HG03457 (cell line): ENCODE measurements around the gene MSI1.

Experiments used
- ATAC-seq: cut with Tn5 transposase; IDR thresholded peaks from one replicate; pipeline ENCODE4 v1.9.1; 2021; ENCODE audit warnings: moderate number of reproducible peaks; ENCODE audit not compliant: unreplicated experiment

The MSI1 gene

DNA sequence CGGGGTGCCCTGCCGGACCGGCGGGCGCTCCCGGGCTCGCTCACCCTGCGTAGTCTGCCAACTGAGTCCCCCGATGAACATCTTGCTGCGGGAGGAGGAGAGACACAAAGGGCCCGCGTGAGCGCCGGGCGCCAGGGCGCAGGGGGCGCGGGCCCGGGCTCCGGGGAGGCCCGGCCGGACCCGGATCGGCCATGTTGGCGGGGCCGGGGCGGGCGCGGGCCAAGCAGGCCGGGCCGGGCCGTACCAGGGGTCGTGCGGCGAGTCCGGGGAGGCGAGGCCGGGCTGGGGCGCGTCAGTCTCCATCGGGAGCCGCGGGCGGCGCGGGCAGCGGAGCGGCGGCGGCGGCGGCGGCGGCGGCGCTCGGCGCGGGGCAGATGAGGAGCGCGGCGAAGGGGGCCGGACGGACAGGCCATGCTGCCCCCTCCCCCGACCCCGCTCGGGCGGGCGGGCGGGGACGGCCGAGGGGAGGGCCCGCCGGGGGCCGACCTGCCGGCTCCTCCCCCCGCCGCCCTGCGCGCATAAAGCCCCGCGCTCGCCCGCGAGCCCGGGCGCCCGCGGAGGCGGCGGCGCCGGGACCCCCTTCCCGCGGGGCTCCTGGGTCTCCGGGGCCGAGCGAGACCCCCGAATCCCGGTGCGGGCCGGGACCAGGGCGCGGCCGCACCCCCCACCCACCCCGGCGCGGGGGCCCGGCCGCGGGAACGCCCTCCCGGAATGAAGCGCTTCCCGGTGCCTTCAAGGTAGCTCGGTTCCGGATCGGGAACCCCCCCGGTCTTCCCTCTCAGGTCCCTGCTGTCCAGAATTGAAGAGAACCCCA is at the start of gene MSI1:
MSI1 (minus strand) TSS at position 376 of the 814 bp plus-strand sequence; CDS start at position 303, 73 bp downstream.
- ATAC-seq: no peak

DNA sequence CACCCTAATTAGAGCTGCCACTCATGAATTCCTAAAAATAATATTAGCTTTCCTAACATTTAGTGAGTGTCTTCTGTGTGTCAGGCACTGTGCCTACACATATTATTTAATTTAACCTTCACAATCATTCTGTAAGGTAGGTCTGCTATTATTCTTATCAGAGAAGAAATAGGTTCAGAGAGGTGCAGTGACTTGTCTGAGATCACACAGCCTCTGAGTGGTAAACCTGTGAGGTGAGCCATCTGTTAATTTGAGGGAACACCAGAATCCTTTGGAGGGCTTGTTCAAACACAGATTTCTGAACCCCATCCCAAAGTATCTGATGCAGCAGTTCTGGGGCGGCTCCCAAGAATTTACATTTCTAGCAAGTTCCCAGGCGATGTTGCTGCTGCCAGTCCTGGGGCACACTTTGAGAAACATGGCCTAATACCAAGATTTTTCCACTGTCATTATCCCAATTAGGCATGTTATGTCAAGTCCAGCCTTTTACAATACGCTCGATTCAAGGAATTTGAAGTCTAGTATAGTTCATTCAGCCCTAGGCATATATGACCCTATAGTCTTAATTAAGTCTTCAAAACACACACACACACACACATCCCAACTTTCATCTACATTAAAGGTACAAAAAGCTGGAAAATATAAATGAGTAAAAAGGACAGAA is 49.1 kb upstream of the MSI1 start:
- ATAC-seq: no peak

DNA sequence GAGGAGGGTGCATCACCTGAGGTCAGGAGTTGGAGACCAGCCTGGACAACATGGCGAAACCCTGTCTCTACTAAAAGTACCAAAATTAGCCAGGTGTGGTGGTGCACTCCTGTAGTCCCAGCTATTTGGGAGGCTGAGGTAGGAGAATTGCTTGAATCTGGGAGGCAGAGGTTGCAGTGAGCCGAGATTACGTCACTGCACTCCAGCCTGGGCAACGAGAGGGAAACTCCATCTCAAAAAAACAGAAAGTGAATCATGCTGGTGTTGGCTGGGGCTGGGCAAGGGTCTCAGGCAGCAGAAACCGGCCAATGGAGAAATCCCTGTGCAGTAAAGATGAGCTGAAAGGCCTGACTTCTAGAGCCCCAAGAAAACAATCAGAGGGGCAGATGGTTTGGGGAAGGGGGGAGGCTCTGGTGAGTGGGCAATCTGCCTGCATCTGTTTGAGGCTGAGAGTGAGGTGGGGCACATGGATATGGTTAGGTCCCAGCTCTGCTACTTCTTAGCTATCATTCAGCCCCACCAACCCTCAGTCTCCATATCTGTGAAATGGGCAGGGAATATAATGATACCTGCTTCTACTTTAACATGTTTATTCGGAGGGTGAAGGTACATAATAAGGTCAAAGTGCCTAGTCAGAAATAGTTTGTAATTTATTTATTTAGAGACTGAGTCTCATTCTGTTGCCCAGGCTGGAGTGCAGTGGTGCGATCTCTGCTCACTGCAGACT is 47.7 kb upstream of the MSI1 start:
- no peak for ATAC-seq

DNA sequence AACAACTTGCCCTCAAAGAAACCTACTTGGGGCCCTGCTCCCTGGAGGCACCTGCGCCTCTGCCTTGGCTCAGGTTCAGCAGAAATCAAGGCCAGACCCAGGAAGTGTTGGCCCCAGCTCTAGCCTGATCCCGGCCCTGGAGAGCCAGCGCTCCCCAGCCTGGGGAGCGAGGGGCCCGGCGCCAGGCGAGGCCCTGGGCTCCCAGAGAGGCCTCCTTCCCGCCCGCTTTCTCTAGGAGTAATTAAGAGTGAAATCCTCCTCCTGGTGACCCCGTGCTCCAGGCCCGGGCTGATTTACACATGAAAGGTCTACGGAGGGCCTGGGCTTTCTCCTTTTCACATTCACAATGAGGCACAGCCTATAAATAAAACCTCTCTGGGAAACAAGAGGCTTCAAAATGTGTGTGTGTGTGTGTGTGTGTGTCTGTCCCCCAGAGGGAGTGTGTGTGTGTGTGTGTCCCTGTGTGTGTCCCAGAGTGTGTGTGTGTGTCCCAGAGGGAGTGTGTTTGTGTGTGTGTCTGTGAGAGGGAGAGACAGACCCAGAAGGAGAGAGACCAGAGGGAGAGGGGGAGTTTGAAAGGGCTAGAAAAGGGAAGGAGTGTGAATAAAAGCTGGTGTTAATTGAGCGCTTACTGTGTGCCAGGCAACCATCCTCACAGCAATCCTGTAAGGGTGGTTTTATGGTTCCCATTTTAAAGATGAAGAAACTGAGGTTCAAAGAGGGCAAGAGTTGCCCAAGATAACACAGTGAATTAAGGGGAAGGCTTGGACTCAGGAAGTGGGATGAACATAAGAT is 45.1 kb upstream of the MSI1 start:
- no peak for ATAC-seq

DNA sequence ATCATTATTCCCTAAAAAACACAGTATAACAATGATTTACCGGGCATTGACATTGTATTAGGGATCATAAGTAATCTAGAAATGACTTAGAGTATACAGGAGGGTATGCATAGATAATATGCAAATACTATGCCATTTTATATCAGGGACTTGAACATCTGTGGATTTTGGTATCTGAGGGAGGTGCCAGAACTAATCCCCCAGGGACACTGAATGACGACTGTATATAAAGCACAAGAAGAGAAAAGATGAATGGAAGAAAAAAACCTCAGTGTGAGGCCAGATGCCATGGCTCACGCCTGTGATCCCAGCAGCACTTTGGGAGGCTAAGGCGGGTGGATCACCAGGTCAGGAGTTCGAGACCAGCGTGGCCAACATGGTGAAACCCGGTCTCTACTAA is 43.5 kb upstream of the MSI1 start:
- no peak for ATAC-seq

DNA sequence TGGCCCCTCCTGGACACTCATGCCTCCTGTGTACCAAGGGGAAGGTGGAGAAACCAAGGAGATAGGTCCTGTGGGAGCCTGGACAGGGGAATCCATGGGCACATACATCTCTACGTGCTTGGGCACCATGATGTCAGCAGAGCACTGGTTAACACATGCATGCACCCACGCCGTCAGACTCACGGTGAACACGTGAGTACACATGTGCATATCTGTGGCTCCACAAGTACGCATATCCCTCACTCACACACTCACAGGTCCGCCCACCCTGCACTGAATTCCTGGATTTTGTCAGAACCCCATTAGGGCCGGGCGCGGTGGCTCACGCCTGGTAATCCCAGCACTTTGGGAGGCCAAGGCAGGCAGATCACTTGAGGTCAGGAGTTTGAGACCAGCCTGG is 39.8 kb upstream of the MSI1 start:
- no peak for ATAC-seq

DNA sequence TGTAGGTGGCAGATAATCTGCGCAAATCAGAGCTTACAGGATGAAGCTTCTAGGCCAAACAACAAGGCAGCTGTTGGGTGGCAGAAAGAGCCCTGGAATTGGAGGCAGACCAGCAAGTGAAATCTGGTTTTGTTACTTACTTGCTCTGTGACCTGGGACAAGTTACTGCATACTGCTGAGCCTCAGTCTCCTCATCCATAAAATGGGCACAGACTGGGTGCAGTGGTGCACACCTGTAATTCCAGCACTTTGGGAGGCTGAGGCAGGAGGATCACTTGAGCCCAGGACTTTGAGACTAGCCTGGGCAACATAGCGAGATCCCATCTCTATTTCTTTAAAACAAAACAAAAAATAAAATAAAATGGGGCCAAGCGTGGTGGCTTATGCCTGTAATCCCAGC is 37.6 kb upstream of the MSI1 start:
- no peak for ATAC-seq

DNA sequence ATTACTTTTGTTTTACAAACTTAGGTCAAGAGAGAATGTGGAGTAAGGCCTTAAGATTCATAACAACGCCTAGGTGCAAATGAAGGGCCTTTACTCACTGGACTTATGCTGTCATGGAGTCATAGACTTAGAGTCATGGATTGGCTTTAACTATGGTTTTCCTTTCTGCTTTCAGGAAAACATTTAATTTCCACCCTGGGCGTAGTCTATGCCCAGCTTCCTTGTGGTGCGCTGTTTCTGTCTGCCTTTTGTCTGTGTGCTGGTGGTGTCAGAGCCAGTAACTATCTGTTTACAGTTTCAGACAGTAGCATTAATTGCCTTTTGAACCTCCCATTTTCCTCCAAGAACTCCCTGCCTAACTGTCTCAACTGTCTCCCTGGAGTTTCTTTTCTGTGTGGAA is 37.1 kb upstream of the MSI1 start:
- ATAC-seq: no peak

DNA sequence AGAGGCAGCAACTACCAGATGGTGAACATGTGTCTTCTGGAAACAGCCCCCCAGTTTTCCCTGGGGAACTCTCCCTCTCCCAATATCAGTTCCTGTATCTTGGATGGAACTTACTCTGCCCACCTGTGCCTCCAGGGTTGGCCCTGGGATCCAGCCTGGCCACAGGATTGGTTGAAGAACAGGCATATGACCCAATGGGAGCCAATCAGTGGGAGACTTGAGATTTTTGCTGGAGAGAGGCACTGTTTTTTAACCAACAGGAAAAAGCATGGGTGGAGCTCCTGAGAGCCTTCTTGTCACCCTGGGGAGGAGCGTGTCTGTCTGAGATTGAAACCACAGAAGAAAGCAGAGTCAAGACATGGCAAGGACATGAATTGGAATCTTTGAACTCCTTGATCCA is 35.3 kb upstream of the MSI1 start:
- ATAC-seq: no peak

DNA sequence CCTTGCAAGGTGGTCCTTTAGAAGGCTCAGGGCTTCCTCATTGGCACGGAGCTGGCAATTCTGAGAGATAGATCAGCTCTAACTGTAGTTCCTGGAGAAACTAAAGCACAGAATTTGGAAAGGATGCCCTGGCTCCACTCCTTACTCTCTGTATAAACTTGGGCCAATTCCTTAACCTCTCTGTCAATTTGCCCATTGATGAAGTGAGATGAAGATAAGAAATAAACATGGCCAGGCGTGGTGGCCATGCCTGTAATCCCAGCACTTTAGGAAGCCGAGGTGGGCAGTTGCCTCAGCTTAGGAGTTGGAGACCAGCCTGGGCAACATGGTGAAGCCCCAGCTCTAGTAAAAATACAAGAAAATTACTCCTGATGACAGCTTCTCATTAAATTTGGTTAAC is 34.9 kb upstream of the MSI1 start:
- ATAC-seq: no peak

DNA sequence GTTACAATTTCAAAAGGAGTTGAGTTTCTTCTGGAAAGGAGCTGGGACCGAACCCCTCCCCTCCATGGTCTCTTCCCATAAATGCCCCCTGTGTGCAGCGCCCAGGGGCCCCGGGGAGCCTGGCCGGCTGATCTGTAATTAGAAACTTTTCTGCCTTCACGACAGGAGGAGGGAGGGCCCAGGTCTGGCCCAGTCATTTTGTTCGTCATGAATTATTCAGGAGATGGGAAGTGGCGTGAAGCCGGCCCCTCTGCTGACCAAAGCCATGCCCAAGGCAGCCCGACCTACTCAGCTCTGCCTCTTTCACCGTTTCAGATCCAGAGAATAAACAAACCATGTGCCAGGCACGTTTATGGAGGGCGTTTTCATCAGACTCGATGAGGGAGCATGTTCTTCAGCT is 33.3 kb upstream of the MSI1 start:
- no peak for ATAC-seq

DNA sequence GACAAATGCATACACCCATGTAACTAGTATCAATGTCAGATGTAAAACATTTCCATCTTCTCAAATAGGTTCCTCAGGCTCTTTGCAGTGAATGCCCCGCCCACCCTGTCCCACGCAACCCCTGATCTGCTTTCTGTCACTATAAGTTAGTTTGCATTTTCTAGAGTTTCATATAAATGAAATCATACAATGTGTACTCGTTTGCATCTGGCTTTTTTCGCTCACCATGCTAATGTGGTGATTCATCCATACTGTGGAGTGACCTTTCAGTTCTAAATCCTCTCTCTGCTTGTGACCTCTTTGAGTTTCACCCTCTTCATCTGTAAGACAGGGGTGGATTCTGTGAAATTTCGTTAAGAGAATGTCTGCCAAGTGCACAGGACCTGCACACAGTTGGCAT is 30.6 kb upstream of the MSI1 start:
- no peak for ATAC-seq

DNA sequence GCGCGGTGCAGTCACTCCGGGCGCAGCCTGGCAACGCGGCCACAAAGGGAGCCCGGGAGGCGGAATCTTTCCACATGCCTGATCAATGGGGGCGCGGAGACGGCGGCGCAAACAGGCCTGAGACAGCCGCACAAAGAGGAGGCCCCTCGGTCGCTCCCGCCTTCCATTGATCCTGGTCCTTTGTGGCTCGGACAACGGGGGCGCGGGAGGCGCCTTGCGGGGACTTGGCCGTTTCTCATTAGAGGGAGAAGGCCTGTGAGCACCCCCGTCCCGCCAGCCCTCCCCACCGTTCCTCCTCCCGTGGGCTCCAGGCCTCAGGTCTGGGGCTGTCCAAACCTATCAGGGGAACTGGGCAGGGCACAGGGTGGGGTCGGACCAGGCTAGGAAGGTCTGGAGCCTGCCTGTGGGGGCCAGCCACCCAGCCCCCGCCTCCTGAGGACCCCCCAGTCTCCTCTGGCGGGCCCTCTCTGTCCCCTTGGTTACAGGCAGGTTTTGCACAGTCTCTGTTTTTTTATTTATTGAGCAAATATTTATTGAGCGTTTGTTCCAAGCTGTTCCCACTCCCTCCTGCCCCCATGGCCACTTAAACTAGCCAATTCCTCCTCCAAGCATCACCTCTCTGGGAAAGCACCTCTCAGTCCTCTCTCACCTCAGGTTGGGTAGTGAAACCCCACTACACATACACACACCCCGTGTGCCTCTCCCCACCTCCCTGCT is 29.0 kb upstream of the MSI1 start:
- ATAC-seq: no peak

DNA sequence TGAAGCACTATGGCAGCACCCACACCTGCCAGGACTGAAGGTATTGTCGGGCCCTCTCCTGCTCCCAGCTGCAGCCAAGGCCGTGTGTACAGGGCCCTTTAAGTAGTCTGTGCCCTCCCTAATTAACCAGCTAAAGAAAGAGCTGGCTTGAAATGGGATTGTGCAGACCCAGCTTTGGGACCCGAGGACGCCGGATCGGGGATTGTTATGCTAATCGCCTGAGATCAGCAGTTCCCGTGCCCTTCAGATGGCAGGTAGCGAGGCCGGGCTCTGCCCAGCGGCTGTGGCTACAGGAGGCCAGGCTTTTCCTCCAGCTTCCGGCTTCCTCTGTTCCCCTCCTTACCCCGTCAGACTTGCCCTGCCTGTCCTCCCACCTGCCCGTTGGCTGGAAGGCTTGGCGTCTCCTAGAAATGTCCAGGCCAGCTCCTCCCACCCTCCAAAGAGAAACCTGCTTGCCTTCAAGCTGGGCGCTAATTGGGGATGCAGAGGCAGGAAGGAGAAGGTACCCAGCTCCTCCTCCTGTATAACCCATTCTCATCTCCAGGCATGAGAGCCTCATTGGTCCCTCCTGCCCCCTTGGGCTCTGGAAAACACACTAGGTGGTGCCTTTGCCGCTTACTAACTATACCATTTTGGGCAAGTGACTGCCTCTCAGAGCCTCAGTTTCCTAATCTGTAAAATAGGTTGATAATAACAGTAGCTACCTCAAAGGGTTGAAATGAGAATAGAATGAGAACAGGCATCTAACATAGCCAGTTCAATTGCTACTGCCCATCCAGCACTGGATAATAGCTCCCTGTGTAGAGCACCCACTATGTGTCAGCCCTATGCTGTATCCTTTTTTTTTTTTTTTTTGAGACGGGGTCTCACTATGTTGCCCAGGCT is 25.8 kb upstream of the MSI1 start:
- no peak for ATAC-seq

DNA sequence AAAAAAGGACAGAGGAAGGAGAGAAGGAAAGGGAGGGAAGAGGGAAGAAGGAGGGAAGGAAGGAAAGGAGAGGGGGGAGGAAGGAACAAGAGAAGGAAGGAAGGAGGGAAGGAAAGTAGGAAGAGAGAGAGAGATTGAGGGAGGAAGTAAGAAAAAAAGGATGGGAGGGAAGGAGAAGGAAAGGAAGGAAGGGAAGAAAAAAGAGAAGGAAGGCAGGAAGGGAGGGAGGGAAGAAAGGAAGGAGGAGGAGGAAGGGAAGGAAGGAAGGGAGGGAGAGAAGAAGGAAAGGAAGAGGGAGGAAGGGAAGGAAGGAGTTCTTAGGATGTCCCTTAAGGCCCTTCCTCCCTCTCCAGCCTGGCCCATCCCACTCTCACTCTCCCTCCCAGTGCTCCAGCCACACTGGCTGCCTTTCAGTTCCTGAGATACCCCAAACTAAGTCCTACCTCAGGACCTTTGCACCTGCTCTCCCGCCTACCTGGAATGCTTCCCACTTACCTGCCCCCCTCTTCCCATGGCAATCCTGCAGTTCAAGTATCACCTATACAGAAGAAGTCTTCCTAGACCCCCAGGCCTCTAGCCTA is 21.7 kb upstream of the MSI1 start:
- no peak for ATAC-seq

DNA sequence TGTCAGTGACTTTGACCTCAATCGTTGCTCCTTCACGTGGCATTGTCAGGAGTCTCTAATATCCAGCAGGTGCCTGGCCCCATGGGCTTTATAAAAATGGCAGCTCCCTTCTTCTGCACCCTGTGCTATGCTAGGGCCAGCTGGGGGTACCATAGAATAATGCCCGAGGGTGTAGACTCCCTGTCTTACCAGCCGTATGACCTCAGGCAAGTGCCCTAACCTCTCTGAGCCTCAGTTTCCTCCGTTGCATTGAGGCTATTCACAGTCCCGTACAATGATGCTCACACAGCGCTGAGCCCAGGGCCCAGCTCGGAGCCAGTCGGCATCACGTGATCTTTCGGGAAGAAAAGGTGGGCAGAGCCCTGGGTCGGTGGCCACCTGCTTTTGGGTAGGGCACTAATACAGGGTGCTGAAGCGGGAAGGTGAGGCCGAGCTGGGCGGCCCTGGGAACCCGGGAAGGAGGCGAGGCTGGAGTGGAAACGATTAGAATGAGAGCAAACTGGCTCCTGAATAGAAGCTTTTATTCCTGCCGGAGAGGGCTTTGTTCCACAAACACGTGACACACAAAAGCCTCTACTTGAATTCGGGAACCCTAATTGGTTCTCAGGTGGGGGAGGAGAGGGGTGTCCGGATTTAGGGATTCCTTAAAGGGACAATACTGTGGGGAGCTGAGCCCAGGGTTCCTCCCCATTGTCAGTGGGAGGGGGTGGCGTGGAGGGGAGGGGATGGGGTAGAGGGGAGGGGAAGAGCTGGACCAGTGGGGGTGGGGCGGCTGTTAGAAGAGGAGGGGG is 19.9 kb upstream of the MSI1 start:
- no peak for ATAC-seq

DNA sequence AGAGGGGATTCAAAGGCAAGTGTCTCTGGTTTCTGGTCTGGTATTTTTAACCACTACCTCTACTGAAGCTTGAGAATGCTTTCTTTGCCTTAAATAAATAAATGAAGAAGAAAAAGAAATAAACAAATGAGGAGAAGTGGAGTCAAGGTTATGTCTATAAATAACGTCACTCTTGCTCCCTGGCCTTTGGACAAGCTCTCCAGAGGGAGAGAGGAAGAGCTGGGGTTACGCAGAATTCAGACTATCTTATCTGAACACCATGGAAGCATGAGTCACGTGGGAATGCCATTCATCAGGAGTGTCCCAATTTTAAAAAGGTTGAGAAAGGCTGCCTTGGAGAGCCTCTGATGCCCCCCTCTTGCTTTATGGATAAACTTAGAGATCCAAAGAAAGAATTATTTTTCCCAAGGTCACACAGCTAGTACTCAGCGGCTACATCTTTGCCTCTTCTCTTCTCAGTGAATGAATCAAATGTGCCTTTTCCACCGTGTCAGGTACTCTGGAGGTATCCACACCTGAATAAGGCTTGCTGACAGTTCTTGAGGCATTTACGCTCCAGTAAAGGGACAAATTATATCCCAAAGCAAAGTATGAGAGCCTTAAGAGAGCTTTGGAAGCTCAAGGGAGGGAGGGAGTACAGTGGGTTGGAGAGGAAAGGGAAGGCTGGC is 12.9 kb upstream of the MSI1 start:
- no peak for ATAC-seq

DNA sequence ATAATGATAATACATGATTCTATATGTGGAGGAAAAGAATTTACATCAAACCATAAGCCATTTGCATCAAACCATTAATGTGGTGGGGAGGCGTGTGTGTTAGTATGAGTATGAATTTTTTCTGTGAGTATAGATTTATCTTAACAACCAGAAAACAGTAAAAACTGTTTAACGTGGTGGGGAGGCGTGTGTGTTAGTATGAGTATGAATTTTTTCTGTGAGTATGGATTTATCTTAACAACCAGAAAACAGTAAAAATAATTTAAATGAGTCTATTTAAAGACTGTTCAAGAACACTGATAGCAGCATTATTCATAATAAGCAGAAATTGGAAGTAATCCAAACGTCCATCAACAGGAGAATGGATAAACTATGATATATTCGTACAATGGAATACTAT is 9.1 kb upstream of the MSI1 start:
- ATAC-seq: no peak
